ENCODE data around the gene CCDC157.
A peak's percentile ranks its signal among the peaks of the same experiment; 100 is the strongest.

Gene CCDC157

GRCh38 chr22:30357650-30358215, 926 bp downstream of the CCDC157 start:
- DNase-seq (ENCODE audit: low read depth), result no peak

GRCh38 chr22:30358541-30358940, 1.7 kb downstream of the CCDC157 start:
- DNase-seq (ENCODE audit: low read depth), result no peak

- no peak for DNase-seq (ENCODE audit: low read depth)
Observed at GRCh38 chr22:30361916-30362650, 5.3 kb downstream of the CCDC157 start.

- no peak for DNase-seq (ENCODE audit: low read depth)
Observed at GRCh38 chr22:30362651-30363281, 6.0 kb downstream of the CCDC157 start.

GRCh38 chr22:30365891-30366290, 9.1 kb downstream of the CCDC157 start:
- no peak for DNase-seq (ENCODE audit: low read depth)

GRCh38 chr22:30368420-30368819, 11.6 kb downstream of the CCDC157 start:
- DNase-seq (ENCODE audit: low read depth), result no peak

GRCh38 chr22:30370641-30371230, 13.9 kb downstream of the CCDC157 start:
- DNase-seq (ENCODE audit: low read depth), result no peak

GRCh38 chr22:30371321-30371720, 14.5 kb downstream of the CCDC157 start:
- no peak for DNase-seq (ENCODE audit: low read depth)

- DNase-seq (ENCODE audit: low read depth), result no peak
Observed at GRCh38 chr22:30371981-30372380, 15.2 kb downstream of the CCDC157 start.

- no peak for DNase-seq (ENCODE audit: low read depth)
Observed at GRCh38 chr22:30372915-30373314, 16.1 kb downstream of the CCDC157 start.

GRCh38 chr22:30373331-30374325, 16.8 kb downstream of the CCDC157 start:
- DNase-seq (ENCODE audit: low read depth), result no peak

GRCh38 chr22:30375312-30375849, 18.6 kb downstream of the CCDC157 start:
- DNase-seq (ENCODE audit: low read depth), result no peak

- no peak for DNase-seq (ENCODE audit: low read depth)
Observed at GRCh38 chr22:30380011-30380410, 23.2 kb downstream of the CCDC157 start.

GRCh38 chr22:30381264-30381663, 24.5 kb downstream of the CCDC157 start:
- no peak for DNase-seq (ENCODE audit: low read depth)

GRCh38 chr22:30382340-30382739, 25.5 kb downstream of the CCDC157 start:
- no peak for DNase-seq (ENCODE audit: low read depth)

- no peak for DNase-seq (ENCODE audit: low read depth)
Observed at GRCh38 chr22:30383061-30383460, 26.3 kb downstream of the CCDC157 start.

- DNase-seq (ENCODE audit: low read depth), result no peak
Observed at GRCh38 chr22:30385942-30386341, 29.1 kb downstream of the CCDC157 start.

GRCh38 chr22:30386608-30386959, 29.8 kb downstream of the CCDC157 start:
- DNase-seq (ENCODE audit: low read depth), result no peak

- DNase-seq (ENCODE audit: low read depth), result peak; percentile 53
Observed at GRCh38 chr22:30386960-30387827, 30.4 kb downstream of the CCDC157 start, which contains the start of gene RNF215. Gene RNF215, minus strand, starts transcription at chr22:30387411. Its CDS starts 98 bp downstream, at chr22:30387313.

GRCh38 chr22:30390974-30391691, 34.3 kb downstream of the CCDC157 start:
- peak; percentile 45 for DNase-seq (ENCODE audit: low read depth)

Measured in GM04504 (cell line).